Kidney glomerular epithelial cell (primary cell): Measurements from ENCODE around the gene LRCH1.

ENCODE experiments used
- DNase-seq: peaks from one replicate; lab custom pipeline; 2025; lab: John Stamatoyannopoulos, UW

LRCH1 gene

GRCh38 chr13:46615888-46616531 is 63.0 kb downstream of the LRCH1 start:
- DNase-seq = no peak

DNA sequence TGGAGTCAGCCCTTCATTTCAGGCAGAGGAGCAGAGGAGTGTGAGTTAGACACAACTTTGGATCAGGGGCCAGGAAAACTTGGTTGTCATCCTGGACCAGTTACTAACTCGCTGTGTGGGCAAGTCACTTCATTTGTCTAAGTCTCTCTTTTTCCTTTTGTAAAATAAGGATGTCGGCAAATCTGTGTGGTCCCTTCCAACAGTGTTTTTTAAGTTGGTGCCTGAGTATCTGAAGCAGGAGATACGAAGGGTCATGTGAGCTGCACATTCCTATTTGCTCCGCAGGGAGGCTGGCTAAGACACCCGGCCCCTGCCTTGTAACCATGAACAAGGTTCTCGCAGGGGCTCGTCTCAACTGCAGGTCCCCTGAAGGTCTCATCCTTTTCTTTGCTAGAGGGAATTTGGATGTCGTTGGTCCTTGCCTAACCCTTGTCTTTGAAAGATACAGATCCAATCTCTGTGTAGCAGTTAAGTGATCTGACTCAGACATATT is 64.3 kb downstream of the LRCH1 start:
- no peak for DNase-seq

DNA sequence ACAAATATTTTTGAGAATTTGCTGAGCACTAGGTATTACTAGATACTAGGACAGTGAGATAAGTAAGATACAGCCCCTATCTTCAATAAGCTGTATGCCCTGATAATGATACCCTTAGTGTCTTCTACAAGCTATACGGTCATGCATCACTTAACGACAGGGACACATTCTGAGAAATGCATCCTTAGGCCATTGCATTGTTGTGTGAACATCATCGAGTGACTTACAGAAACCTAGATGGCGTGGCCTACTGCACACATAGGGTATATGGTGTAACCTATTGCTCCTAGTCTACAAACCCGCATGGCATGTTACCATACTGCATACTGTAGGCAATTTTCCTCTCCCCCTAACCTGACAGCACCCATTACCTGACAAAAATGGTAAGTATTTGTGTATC is 64.9 kb downstream of the LRCH1 start:
- DNase-seq = no peak

GRCh38 chr13:46618694-46619254 is 65.8 kb downstream of the LRCH1 start:
- DNase-seq = no peak

DNA sequence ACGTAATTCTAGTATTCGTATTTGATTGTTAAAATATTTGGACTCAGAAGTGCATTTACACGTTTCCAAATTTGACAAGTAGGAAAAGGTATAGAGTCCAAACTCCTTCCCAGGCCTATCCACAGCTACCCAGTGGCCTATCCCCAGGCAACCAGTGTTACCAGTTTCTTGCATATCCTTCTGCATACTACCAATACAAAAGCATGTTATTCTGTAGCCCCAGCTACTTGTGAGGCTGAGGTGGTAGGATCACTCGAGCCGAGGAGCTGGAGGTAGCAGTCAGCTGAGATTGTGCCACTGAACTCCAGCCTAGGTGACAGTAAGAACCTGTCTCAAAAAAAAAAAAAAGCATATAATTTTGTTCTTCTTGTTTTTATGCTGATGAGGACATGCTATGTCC is 67.1 kb downstream of the LRCH1 start:
- no peak for DNase-seq

DNA sequence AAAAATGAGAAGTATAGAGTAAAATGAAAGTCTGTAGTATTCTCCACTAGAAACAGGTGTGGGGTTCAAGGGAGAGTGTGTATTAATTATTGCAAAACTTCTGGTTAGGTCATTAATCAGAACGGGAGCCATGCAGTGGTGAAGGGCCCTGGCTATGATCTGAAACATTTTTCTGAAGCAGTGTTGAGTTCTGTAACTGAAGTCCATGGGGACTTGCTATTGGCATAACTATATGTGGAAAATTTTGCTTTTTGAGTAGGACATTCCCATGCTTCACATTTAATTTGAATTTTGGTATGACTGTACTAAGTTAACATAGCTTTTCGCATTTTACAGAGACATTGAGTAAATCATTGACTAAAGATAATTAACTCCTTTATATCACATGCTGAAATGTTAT is 67.5 kb downstream of the LRCH1 start:
- DNase-seq = no peak

DNA sequence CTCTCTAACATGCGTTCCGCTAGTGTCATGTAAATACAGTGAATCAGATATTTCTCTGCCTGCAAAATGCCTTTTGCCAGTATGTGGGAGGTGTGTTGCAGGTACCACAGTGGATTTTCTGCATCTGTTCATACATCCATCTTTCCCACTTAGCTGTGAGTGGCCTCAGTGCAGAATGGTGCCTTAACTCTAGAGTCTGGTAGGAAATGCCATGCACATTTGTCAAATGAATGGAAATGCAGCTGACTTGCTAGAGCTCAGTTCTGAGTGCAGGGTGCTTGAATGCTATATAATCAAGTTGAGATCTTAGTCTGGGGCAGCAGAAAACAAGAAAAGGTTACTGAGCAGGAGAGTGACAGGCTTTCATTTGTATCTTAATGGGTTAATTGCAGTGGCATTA is 68.2 kb downstream of the LRCH1 start:
- no peak for DNase-seq

DNA sequence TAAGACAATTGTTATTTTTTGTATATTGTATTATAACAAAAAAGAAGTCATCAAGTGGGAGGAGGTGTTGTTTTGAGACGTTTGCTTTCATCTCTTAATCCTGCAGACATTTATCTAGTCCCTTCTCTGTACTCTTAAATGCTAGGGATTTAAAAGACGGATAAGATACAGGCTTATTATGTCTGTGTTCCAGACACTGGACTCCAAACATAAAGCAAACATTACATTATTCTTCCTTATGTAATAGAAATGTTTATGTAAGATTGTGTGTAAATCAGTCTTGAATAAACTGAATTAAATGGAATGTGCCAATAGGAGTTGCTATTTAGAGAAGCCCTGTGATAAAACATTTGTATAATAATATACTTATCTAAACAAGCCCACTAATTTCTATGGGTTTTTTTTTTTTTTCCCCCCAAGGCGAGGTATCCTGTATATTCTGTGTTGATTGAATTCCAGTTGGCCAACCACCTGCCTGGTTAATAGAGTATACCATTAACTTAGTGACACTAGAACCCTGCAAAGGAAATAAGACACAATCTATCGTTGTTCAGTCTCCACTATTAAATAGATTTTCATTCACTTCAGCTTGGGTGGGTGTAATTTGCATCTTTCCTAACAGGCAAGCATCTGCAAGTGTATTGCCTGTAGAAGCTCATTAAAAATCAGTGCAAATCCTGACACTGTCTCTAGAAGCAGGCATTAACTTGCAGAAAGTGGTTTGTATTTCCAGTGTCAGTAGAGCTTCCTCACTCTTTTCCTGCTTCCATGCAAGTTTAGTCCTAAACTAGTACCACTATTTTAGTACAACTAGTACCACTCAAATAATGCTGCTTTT is 69.0 kb downstream of the LRCH1 start:
- no peak for DNase-seq

DNA sequence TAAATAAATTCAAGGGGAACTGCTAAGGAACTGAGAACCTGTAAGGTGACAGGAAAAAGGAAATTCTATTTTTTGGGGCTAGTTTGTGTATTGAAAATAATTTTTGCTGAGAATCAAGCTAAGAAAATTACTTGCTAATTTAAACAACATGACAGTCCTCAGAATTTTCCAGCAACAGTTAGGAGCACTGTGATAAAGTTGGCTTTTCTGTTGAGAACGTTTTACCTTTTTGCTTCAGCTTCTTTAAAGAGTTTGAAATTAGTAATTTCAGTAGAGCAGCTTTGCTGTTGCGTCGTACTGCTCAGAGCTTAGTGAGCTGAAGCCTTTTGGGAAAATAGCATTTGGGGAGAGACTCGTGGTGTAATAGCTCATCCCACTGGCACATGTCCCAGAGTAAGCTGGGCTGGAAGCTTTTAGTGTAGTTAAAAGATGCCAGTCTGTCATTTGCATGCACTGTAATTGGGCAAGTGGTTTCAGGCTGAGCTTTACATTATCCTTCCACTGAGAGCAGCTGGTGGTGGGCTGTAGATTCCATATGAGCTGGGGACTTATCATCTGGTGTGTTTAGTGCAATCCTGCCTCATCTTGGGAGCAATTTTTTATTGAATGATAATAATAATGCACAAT is 69.8 kb downstream of the LRCH1 start:
- no peak for DNase-seq

GRCh38 chr13:46624353-46624752 is 71.4 kb downstream of the LRCH1 start:
- no peak for DNase-seq

GRCh38 chr13:46624821-46625220 is 71.9 kb downstream of the LRCH1 start:
- no peak for DNase-seq

DNA sequence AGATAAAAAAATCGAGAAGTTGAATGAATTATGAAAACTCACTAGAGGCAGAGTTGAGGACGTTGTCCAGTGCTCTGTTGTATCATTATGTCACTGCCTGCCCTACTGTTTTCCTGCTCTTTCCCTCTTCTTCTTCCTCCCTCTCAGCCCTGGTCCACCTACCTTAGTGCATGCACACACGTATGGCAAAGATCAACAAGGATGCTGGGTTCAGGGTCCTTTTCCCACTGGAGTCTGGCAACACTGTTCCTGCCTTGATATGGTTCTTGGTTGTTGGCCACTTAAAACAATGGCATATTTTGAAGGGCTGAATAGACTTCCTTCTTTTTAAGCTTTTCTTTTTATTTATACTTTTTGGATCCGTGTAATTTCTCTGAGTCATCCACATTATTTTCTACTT is 74.5 kb downstream of the LRCH1 start:
- no peak for DNase-seq

GRCh38 chr13:46628622-46629365 is 75.8 kb downstream of the LRCH1 start:
- DNase-seq = no peak

DNA sequence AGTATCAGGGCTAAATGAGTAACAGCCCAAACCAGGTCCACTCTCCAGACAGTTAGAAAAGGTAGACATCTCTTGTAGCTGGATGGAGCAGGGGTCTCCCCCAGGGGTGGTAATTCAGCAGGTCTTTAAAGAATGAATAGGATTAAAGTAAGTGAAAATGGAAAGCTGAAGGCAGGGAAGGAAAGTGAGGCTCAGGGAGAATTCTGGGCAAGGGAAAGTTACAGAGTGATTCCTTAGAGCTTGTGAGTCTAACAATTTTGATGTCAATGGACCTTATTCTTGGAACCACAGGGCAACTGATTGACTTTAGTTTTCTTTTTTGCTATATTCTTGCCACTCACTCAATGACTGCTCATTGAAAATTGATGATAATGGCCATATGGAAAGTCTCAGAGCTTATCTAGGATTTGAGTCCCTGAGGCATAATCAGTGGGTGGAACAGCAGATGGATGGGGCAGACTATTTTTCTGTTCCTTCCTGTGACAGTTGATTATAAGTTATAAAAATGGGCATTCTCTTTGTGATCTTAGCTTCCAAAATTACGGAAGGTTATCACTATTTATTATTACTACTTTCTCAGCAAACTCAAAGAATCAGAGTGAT is 76.9 kb downstream of the LRCH1 start:
- no peak for DNase-seq

- no peak for DNase-seq
Measured at GRCh38 chr13:46630431-46631178, 77.6 kb downstream of the LRCH1 start.

GRCh38 chr13:46631179-46631542 is 78.2 kb downstream of the LRCH1 start:
- no peak for DNase-seq

DNA sequence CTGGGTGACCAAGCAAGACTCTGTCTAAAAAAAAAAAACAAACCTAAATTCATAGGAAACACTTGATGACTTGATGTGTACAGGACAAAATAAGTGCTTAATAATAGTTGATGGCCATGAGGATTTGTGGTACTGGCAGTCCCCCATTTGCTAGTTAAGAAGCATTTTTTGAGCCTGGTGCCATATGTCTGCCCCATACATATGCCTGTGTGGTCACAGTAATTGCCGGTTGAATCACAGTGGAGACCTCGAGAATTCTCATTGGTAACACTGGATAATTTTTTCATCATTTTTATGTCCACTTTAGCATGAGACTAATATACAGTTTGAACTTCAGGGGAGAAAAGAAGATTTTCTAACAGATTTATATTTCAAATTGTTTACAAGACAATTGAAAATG is 79.2 kb downstream of the LRCH1 start:
- no peak for DNase-seq

GRCh38 chr13:46633416-46633815 is 80.4 kb downstream of the LRCH1 start:
- DNase-seq = peak; percentile 78

DNA sequence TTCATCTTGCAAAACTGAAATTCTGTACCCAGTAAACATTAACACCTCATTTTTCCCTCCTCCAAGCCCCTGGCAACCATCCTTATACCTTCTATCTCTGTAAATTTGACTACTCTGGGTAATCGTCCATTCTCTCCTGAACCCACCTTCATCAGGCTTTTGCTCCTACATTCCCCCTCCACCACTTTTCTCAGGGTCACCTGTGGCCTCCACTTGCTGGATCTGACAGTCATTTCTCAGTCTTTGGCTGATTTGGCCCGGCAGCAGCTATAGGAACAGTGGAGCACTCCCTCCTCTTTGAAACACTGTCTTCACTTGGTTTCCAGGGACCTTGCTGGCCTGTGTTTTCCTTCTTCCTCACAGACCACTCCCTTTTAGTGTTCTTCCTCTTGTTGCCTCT is 83.5 kb downstream of the LRCH1 start:
- no peak for DNase-seq

DNA sequence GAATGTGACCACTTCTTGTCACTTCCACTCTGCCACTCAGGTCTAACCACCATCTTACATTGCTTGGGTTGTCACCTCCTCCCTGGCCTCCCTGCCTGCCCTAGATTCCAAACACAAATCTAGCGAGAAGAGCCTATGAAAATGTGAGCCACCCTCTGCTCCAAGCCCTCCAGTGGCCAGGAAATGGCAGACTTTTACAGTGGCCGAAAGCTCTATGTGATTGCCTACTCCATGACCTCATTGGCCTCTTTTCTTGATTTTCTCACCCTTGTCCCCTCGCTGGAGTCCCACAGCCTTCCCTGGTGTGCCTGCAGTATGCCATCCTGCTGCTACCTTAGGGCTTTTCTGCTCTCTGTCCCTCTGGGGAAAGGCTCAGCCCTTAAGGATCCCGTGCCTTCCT is 84.2 kb downstream of the LRCH1 start:
- DNase-seq = no peak

DNA sequence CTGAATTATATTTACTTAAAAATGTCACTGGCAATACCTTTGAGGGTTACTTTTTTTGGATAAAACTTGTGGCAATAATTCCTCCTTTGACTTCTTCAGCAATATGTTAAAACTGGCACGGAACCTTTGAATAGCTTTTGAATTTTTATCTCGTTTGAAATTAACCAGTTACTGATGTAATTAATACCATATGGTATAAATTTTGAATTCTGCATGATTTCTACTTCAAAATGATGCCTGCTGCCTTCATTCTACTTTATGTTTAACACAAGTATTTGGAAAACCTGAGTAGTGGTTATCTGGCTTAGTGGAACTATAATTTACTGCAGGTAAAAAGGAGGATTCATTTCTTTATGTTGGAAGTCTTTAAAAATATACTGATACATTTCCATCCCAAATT is 85.3 kb downstream of the LRCH1 start:
- DNase-seq = no peak
